ENCODE results near the gene SRF. TPM values are rescaled to one million over a fixed set of nuclear protein-coding genes. Genes with fewer than 3 reads are reported as not detected.

The SRF gene
- total RNA-seq, 1 experiment from 2014 or later: 35.0 TPM

DNA sequence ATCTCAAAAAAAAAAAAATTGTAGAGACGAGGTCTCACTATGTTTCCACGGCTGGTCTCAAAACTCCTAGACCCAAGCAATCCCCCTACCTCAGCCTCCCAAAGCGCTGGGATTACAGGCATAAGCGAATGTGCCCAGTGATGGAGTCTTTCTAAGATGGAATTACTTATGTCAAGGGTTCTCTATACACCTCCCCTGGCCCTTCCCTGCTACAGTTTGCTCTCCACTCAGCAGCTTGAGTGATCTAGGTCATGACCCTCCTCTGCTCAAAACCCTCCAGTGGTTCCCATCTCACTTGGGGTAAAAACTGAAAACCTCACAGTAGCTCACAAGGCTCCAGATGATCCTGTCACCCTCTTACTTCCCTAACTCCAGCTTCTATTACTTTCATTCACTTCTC lies 60.0 kb downstream of the SRF start:
- no peaks in the 10 kb centered on the region for H3K9me3 ChIP-seq (ENCODE audit: low read length)
- H3K9me2 ChIP-seq (replicated peaks; ENCODE audit: low read length): no peaks in the 10 kb centered on the region
- no TSS peak for BruUV-seq (replicated peaks)
- intact Hi-C loops (cut with micrococcal nuclease): no loop called here
- ATAC-seq: no peak
- CTCF ChIA-PET: interaction anchor here (0.6 kb wide), 1 partner anchor 42 kb away, joined by 4 read pairs; no protein-coding TSS in a partner anchor
- no peaks in the 10 kb centered on the region for H3K36me3 ChIP-seq (ENCODE audit: low read depth, low read length)
- POLR2A ChIA-PET (ENCODE audit: unreplicated experiment): no interaction called here
- DNase-seq: no peak
- no peak overlapping the region for H3K4me2 ChIP-seq (ENCODE audit: low read length)
- H3K79me2 ChIP-seq (ENCODE audit: low read length): peaks cover 19% of the 10 kb centered on the region
- no peak overlapping the region for H3K9ac ChIP-seq (ENCODE audit: low read length)
- H3K27ac ChIP-seq (ENCODE audit: low read length): no peak overlapping the region
- H3K4me3 ChIP-seq (ENCODE audit: low read length): no peak overlapping the region
- peaks cover 7% of the 10 kb centered on the region; the same call in 1 of the 2 replicates for H3K4me1 ChIP-seq (ENCODE audit: insufficient read depth, low read length)
- H2AFZ ChIP-seq (ENCODE audit: low read length): no peak overlapping the region
- H3K27me3 ChIP-seq (ENCODE audit: low read length): no peaks in the 10 kb centered on the region
- TF ChIP-seq EZH2phosphoT487 (IDR thresholded peaks at IDR 0.05; ENCODE audit: borderline replicate concordance, low read length): no peak
- no peak for TF ChIP-seq CTCF (conservative IDR thresholded peaks at IDR 0.05; ENCODE audit: low read depth, low read length)
- TF ChIP-seq EZH2 (IDR thresholded peaks at IDR 0.05; ENCODE audit: low read length, unreplicated experiment): no peak
- no peaks in the 10 kb centered on the region for H4K20me1 ChIP-seq (ENCODE audit: low read length)
- H3F3A ChIP-seq (ENCODE audit: low read length, unreplicated experiment): no peaks in the 10 kb centered on the region

Other genes starting within 250 kb of the SRF start
- 37.5 and 42.2 TPM in 2 replicates for gene CNPY3, start 241.8 kb upstream of the SRF start, total RNA-seq (2014; rRNA removed)
- gene GNMT, start 210.5 kb upstream of the SRF start, total RNA-seq (2014; rRNA removed): 0.47 and 1.2 TPM in 2 replicates
- 35.9 and 40.8 TPM in 2 replicates for gene PEX6, start 192.1 kb upstream of the SRF start, total RNA-seq (2014; rRNA removed)
- 54.1 and 55.6 TPM in 2 replicates for gene PPP2R5D, start 186.7 kb upstream of the SRF start, total RNA-seq (2014; rRNA removed)
- 131 and 146 TPM in 2 replicates for gene MEA1, start 157.3 kb upstream of the SRF start, total RNA-seq (2014; rRNA removed)
- gene KLHDC3, start 157.0 kb upstream of the SRF start, total RNA-seq (2014; rRNA removed): 68.9 and 76.0 TPM in 2 replicates
- gene RRP36, start 149.6 kb upstream of the SRF start, total RNA-seq (2014; rRNA removed): 120 and 133 TPM in 2 replicates
- 17.5 and 18.6 TPM in 2 replicates for gene CUL7, start 117.4 kb upstream of the SRF start, total RNA-seq (2014; rRNA removed)
- 59.8 and 63.9 TPM in 2 replicates for gene MRPL2, start 111.8 kb upstream of the SRF start, total RNA-seq (2014; rRNA removed)
- gene KLC4, start 111.6 kb upstream of the SRF start, total RNA-seq (2014; rRNA removed): 17.5 and 18.5 TPM in 2 replicates
- 48.1 and 69.1 TPM in 2 replicates for gene PTK7, start 95.0 kb upstream of the SRF start, total RNA-seq (2014; rRNA removed)
- 30.4 and 43.8 TPM in 2 replicates for gene CUL9, start 10.9 kb downstream of the SRF start, total RNA-seq (2014; rRNA removed)
- gene DNPH1, start 58.2 kb downstream of the SRF start, total RNA-seq (2014; rRNA removed): 128 and 176 TPM in 2 replicates
- not detected in 2 replicates for gene TTBK1, start 72.2 kb downstream of the SRF start, total RNA-seq (2014; rRNA removed)
- not detected in 2 replicates for gene SLC22A7, start 127.0 kb downstream of the SRF start, total RNA-seq (2014; rRNA removed)
- 0.29 TPM in 2 replicates for gene CRIP3, start 137.6 kb downstream of the SRF start, total RNA-seq (2014; rRNA removed)
- 8.2 and 8.9 TPM in 2 replicates for gene ZNF318, start 198.4 kb downstream of the SRF start, total RNA-seq (2014; rRNA removed)

All from PC-3 (cell line).